ENCODE data around the gene HOTAIR.

GRCh38 chr12:53988541-53989226 is 13.9 kb upstream of the HOTAIR start:
- TF ChIP-seq GATA3 (IDR thresholded peaks at IDR 0.05; ENCODE audit: low read depth, low read length) (no peak), GATA2 (IDR thresholded peaks at IDR 0.05; ENCODE audit: low read depth, low read length) (no peak)

Measured in SH-SY5Y (cell line).